Endothelial cell of umbilical vein (primary cell): ENCODE data around the gene FSTL4. TPM values are rescaled to one million over a fixed set of nuclear protein-coding genes. Genes with fewer than 3 reads are reported as not detected.

Source experiments
- BruUV-seq: library from RNA; stranded (reverse); fragments of 400-500 nt; replicated peaks from 2 replicates; lab custom pipeline; 2021; lab: Mats Ljungman, UMichigan
- CTCF ChIA-PET: fragments of 300-600, 350-600 bp; sonication (Branson Sonifier 250); formaldehyde crosslinking; loops from one replicate; lab custom pipeline; 2021; ENCODE audit warnings: antibody characterized with exemption, inconsistent platforms; lab: Charles Lee
- POLR2A ChIA-PET: fragments of 300-600, 350-600 bp; sonication (Branson Sonifier 250); formaldehyde crosslinking; loops from one replicate; lab custom pipeline; 2021; ENCODE audit warnings: antibody characterized with exemption, inconsistent platforms; lab: Charles Lee
- DNase-seq: peaks from one replicate; pipeline ENCODE4 v3.0.0-alpha.2; 2011; ENCODE audit warnings: low read depth, low spot score
- FAIRE-seq: peaks from 2 replicates; lab custom pipeline; 2011; peaks lifted over from hg19 to GRCh38; lab: Jason Lieb, UNC
- H2AFZ ChIP-seq: 2 replicates; pipeline ENCODE4 v1.6.0; 2012; ENCODE audit warnings: low read depth, low read length, control low read depth, inconsistent platforms
- H3K27ac ChIP-seq: 2 replicates; pipeline ENCODE4 v1.5.1; 2011; ENCODE audit warnings: low read depth, mild to moderate bottlenecking, control low read depth, low read length, moderate library complexity; ENCODE audit not compliant: insufficient read depth
- H3K27me3 ChIP-seq, 2 experiments: 2 replicates each; pipeline versions ENCODE4 v1.6.0 to v1.6.1; 2011; ENCODE audit warnings: low read length in 2 of 2, mixed read lengths in 1 of 2; ENCODE audit not compliant: control insufficient read depth in 2 of 2, insufficient read depth in 2 of 2
- H3K36me3 ChIP-seq, 2 experiments: 2 replicates in 1 of 2; 3 replicates in 1 of 2; pipeline ENCODE4 v1.5.1; 2011; ENCODE audit warnings: low read length in 2 of 2, mild to moderate bottlenecking in 1 of 2, moderate library complexity in 1 of 2; ENCODE audit not compliant: control insufficient read depth in 2 of 2, insufficient read depth in 2 of 2; ENCODE audit errors: extremely low read depth in 1 of 2
- H3K4me1 ChIP-seq: 3 replicates; pipeline ENCODE4 v1.5.1; 2011; ENCODE audit warnings: mild to moderate bottlenecking, low read length; ENCODE audit not compliant: control insufficient read depth, insufficient read depth; ENCODE audit errors: extremely low read depth
- H3K4me2 ChIP-seq: 2 replicates; pipeline ENCODE4 v1.6.1; 2011; ENCODE audit warnings: low read length, control low read depth, mixed read lengths; ENCODE audit not compliant: insufficient read depth
- H3K4me3 ChIP-seq, 3 experiments: fragments of 200-600 bp in 1 of 3; sonication (generic), shearing (Covaris generic) in 1 of 3; replicated peaks in 1 of 3; 2 replicates each; pipeline ENCODE4 v1.5.1; 2011 to 2016; ENCODE audit warnings: control low read depth in 3 of 3, low read length in 3 of 3, mild to moderate bottlenecking in 2 of 3, inconsistent platforms in 1 of 3, low read depth in 1 of 3, moderate library complexity in 1 of 3; ENCODE audit not compliant: insufficient read depth in 1 of 3
- H3K79me2 ChIP-seq: 2 replicates; pipeline ENCODE4 v1.6.0; 2012; ENCODE audit warnings: low read length, inconsistent platforms; ENCODE audit not compliant: control insufficient read depth, insufficient read depth
- H3K9ac ChIP-seq: replicated peaks from 2 replicates; pipeline ENCODE3; 2011; ENCODE audit warnings: low read length, control low read depth; ENCODE audit not compliant: insufficient read depth; ENCODE audit errors: extremely low read depth
- H3K9me1 ChIP-seq: replicated peaks from 3 replicates; pipeline ENCODE4 v1.6.0; 2011; ENCODE audit warnings: mild to moderate bottlenecking, low read length; ENCODE audit not compliant: control insufficient read depth, insufficient read depth; ENCODE audit errors: extremely low read depth
- H3K9me3 ChIP-seq: replicated peaks from 2 replicates; pipeline ENCODE4 v1.5.1; 2012; ENCODE audit warnings: low read length, inconsistent platforms; ENCODE audit not compliant: control insufficient read depth, insufficient read depth
- H4K20me1 ChIP-seq: replicated peaks from 2 replicates; pipeline ENCODE3; 2011; ENCODE audit warnings: mild to moderate bottlenecking, low read length; ENCODE audit not compliant: control insufficient read depth, insufficient read depth; ENCODE audit errors: extremely low read depth
- EZH2 ChIP-seq: IDR thresholded peaks from 2 replicates; pipeline ENCODE4 v1.6.1; 2012; ENCODE audit warnings: borderline replicate concordance, low read depth, mild to moderate bottlenecking, moderate library complexity, low read length, inconsistent platforms; ENCODE audit not compliant: severe bottlenecking
- FOS ChIP-seq: IDR thresholded peaks from 2 replicates; pipeline ENCODE4 v1.6.1; 2011; ENCODE audit warnings: mild to moderate bottlenecking, low read length, moderate library complexity, borderline replicate concordance; ENCODE audit not compliant: insufficient read depth
- GATA2 ChIP-seq: IDR thresholded peaks from 2 replicates; pipeline ENCODE4 v1.7.0; 2011; ENCODE audit warnings: low read depth, mild to moderate bottlenecking, moderate library complexity, mixed read lengths, low read length; ENCODE audit not compliant: insufficient read length, insufficient read depth
- JUN ChIP-seq: IDR thresholded peaks from 2 replicates; pipeline ENCODE4 v1.6.1; 2011; ENCODE audit warnings: borderline replicate concordance, low read depth; ENCODE audit not compliant: insufficient read length, insufficient read depth
- MYC ChIP-seq: IDR thresholded peaks from one replicate; pipeline ENCODE4 v1.6.1; 2011; ENCODE audit warnings: mild to moderate bottlenecking, low read depth, low read length
- POLR2A ChIP-seq: IDR thresholded peaks from 2 replicates; pipeline ENCODE4 v1.6.1; 2012; ENCODE audit warnings: low read depth, mild to moderate bottlenecking, control low read depth, low read length
- POLR2AphosphoS5 ChIP-seq: IDR thresholded peaks from 2 replicates; pipeline ENCODE4 v1.6.1; 2012; ENCODE audit warnings: low read depth, mild to moderate bottlenecking, control low read depth, low read length, moderate library complexity; ENCODE audit not compliant: insufficient read depth
- dilution Hi-C: fragments of 300-500 bp; cut with MboI; formaldehyde crosslinking; loops from one replicate; pipeline ENCODE4 v1.15.0; 2019; ENCODE audit warnings: low sequenced_read_pairs; ENCODE audit not compliant: extremely low pct_ligation_motif_present
- intact Hi-C: fragments of 100-400 bp; cut with micrococcal nuclease; formaldehyde crosslinking; loops from one replicate; pipeline ENCODE4 v1.10.0; 2022
- polyA plus RNA-seq, 4 experiments: library from polyadenylated mRNA; depleted of rRNA in 3 of 4; stranded (reverse) in 3 of 4; unstranded in 1 of 4; fragments of >200 nt; gene quantifications; 2 replicates each; pipeline versions ENCODE4 v1.2.1 to v1.2.3, GENCODE V29; 2011 to 2012; ENCODE audit warnings: missing spikeins in 1 of 4
- total RNA-seq: library from RNA; stranded (reverse); gene quantifications from 2 replicates; pipeline ENCODE4 v1.2.3, GENCODE V29; 2021
- TF ChIP-seq, protein P1 (sequence below): IDR thresholded peaks from 2 replicates; pipeline ENCODE4 v1.6.1; 2011; ENCODE audit not compliant: insufficient read depth, insufficient read length
- TF ChIP-seq, protein P2 (sequence below), 2 donors: IDR thresholded peaks; 1 replicate in 1 of 2; 2 replicates in 1 of 2; pipeline ENCODE4 v1.5.1; 2011; ENCODE audit warnings: low read length in 2 of 2, mild to moderate bottlenecking in 2 of 2, moderate library complexity in 2 of 2, control low read depth in 1 of 2, inconsistent platforms in 1 of 2, low read depth in 1 of 2; ENCODE audit not compliant: insufficient read depth in 1 of 2; ENCODE audit errors: extremely low read depth in 1 of 2

FSTL4 gene
- total and polyA plus RNA-seq, 2 donors (not counting 3 experiments of a cell fraction or from before 2014, with no cell fraction given): 0.18 TPM; not detected in 1

DNA sequence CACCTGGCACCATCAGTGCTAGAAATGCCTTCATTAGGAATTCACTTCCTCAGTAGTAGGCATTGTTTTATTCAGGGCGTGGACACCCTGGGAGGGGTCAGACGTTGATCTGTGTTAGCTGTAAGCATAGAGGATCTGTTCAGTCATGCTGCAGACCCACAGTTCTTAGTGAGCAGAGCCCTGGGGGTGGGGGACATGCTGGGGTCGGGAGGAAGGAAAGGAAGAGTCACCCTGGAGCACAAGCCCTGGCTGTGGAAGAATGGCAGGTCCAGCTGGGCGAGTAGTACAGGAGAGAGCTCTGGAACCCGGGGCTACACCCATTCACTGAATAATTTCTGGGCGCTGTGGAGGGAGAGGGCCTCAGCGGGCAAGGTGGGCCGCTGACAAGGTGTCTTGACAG is 172.5 kb downstream of the FSTL4 start:
- Histone ChIP-seq H3K27ac (no peak overlapping the region), H3K4me1 (no peaks in the 10 kb centered on the region), H4K20me1 (no peaks in the 10 kb centered on the region), H3K4me3 (no peak overlapping the region), H3K4me2 (no peak overlapping the region), H3K9ac (no peak overlapping the region), H2AFZ (no peak overlapping the region), H3K9me3 (no peaks in the 10 kb centered on the region), H3K36me3 (no peaks in the 10 kb centered on the region), H3K9me1 (no peaks in the 10 kb centered on the region), H3K79me2 (no peaks in the 10 kb centered on the region), H3K27me3 (peaks cover 12% of the 10 kb centered on the region in 2 experiments)
- intact Hi-C loops (no loop called here), dilution Hi-C loops (no loop called here)
- ChIA-PET CTCF (interaction anchor here (0.8 to 1.2 kb wide), 3 partner anchors 19 to 45 kb away, joined by 3 read pairs; no protein-coding TSS in a partner anchor), POLR2A (no interaction called here)
- FAIRE-seq: no peak
- TF ChIP-seq MYC (no peak), GATA2 (no peak), POLR2A (no peak), POLR2AphosphoS5 (no peak), FOS (no peak), EZH2 (no peak), JUN (no peak)
- TF ChIP-seq, protein P1, sequence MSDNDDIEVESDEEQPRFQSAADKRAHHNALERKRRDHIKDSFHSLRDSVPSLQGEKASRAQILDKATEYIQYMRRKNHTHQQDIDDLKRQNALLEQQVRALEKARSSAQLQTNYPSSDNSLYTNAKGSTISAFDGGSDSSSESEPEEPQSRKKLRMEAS: no peak
- TF ChIP-seq, protein P2, sequence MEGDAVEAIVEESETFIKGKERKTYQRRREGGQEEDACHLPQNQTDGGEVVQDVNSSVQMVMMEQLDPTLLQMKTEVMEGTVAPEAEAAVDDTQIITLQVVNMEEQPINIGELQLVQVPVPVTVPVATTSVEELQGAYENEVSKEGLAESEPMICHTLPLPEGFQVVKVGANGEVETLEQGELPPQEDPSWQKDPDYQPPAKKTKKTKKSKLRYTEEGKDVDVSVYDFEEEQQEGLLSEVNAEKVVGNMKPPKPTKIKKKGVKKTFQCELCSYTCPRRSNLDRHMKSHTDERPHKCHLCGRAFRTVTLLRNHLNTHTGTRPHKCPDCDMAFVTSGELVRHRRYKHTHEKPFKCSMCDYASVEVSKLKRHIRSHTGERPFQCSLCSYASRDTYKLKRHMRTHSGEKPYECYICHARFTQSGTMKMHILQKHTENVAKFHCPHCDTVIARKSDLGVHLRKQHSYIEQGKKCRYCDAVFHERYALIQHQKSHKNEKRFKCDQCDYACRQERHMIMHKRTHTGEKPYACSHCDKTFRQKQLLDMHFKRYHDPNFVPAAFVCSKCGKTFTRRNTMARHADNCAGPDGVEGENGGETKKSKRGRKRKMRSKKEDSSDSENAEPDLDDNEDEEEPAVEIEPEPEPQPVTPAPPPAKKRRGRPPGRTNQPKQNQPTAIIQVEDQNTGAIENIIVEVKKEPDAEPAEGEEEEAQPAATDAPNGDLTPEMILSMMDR (IDR thresholded peaks at IDR 0.05; ENCODE audit: extremely low read depth in 1 of 2, insufficient read depth in 1 of 2, low read depth in 1 of 2, low read length in 2 of 2): no peak
- no peak for DNase-seq
- BruUV-seq: no TSS peak
